Kidney glomerular epithelial cell (primary cell): ENCODE results near the gene BAIAP2L2.
"Not testable (repeated sequence)": the region's sequence is repeated elsewhere in the genome, so short reads cannot be mapped to it uniquely, and the experiment has no call there.

Experiments
- DNase-seq: peaks from one replicate; lab custom pipeline; 2025; lab: John Stamatoyannopoulos, UW

The BAIAP2L2 gene

DNA sequence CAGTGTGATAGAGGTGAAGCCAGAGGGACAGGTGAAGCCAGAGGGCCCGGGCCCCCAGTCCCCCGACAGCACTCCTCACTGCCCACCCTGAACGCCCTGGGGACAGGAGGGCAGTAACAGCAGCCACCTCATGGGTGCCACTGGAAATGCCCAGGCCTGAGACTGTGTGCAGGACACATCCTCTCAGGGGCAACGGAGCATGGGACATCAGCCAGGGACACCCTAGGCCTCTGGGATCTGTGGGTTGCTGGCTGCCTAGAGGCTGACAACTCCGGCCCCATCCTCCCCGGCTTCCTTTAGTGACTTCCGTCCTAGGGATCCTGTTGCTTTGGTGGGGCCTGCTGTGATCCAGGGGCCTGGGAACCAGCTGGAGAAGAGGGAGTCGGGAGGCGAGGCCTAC is 17.4 kb upstream of the BAIAP2L2 start:
- no peak for DNase-seq

DNA sequence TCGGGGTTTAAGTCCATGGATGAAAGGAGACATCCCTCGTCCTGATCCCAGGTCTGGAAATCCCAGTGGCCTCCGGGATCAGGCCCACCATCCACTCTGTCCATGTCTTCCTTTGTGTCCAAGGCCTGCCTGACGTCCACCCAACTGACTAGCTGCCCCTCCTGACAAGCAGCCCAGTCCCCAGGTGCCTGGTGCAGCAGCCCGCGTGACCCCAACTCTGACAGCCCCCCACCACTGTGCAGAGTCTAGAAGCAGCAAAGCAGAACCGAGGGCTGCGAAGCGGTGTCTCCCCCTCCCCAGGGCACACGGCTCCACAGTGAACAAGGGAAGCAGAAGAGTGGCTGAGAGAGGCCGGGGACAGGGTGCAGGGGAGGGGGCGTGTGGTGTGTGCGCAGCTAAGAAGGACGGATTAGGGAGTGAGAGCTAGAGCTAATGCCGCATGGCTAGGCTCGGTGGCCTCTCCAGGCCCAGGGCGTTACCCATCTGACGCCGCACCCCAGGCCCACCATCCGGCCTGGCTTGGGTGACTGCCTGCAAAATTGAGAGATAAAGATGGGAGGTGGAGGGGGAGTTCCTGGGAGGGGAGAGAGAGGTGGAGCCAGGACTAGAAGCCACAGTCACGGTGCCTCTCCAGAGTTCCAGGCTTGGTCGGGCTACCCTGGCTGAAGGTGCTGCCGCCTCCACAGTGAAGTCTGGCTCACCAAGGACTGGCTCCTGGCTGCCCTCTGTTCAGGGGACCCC is 16.6 kb upstream of the BAIAP2L2 start:
- DNase-seq, result no peak

DNA sequence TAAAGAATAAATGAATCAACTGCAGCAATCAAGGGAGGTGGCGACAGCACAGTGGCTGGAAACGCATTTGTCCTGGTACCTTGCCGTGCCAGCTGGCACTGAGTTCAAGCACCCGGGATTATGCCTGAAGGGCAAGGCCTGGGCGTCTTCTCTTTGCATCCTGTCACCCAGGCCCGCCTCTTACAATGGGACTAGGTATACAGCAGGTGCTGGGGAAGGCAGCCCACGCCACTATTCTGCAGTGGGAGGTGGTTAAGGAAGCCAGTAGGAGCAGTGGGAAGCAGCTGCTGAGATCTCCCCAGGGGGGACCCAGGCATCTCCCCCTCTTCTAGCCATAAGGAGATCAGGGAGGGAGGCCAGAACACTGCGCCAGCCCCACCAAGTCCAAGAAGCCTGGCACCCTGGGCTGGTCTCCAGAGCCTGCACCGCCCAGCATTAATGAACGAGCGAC is 15.3 kb upstream of the BAIAP2L2 start:
- no peak for DNase-seq

DNA sequence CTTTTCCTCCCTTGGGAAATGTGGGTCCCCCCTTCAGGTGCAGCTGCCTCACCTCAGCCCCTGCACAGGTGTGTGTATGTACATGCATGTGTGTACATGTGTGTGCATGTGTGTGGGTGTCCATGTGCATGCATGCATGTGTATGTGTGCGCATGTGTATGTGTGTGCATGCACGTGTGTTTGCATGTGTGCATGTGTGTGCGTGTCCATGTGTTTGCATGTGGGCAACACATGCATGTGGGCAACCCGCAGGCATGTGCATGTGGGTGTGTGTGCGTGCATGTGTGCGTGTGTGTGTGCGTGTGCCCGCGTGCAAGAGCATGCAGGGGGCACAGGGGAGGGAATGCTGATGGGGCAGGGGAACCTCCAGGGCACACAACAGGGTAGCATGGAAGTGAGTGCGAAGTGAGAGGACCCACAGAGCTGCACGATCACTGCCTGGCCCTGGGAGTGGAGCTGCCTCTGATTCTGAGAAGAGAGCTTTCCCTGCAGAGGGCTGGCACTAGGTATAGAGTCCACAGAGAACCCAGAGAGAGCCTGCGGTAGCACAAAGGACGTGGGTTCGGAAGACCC is 14.6 kb upstream of the BAIAP2L2 start:
- no peak for DNase-seq

DNA sequence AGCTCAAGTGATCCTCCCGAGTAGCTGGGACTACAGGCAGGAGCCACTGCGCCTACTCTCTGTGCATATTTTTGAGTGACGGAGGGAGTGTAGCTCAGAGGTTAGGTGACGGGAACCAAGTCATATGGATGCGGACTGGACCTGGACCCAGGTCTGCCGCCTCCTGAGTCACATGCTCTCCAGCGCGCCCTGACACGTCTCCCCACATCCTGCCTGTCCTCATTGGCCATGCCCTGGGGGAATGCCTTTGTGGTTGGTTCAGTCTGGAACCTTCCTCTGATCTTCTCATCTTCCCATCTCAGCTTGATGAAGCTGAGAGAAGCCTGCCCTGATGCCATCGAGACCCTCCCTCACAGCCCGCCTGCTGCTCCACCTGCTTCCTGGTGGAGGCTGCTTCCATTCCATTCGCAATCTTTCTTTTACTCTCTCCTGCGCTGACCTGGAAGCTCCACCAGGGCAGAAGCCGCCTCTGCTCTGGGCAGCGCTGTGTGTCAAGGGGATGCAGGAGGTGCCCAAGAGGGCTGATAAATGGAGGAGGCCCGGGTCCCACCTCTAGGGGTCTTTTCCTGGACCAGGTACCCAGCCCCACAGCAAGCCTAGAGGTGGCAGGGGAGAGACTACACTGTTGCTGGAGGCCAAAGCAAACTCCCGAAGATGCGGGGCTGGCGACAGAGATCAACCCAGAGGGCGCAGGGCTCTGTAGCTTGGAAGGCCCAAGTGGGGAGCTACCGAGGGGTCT is 13.9 kb upstream of the BAIAP2L2 start:
- DNase-seq, result no peak

DNA sequence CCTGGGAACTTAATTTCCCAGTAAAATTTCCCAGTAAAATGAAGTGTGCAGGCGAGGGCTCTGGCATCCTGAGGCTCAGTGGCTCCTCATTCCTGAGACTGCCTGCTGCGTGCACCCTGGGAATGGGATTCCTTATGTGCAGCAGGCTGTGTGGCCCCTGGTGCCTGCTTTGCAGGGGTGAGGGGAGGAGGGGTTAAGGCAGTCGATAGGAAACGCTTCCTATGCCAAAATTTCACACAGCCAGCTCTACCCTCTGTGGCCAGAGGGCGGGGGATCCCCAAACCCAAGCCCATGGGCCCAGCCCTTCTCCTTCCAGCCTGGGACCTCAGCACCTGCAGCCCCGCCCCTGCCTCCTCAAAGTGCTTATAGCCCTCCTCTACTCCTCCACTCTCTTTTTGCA is 12.1 kb upstream of the BAIAP2L2 start:
- DNase-seq, result no peak

DNA sequence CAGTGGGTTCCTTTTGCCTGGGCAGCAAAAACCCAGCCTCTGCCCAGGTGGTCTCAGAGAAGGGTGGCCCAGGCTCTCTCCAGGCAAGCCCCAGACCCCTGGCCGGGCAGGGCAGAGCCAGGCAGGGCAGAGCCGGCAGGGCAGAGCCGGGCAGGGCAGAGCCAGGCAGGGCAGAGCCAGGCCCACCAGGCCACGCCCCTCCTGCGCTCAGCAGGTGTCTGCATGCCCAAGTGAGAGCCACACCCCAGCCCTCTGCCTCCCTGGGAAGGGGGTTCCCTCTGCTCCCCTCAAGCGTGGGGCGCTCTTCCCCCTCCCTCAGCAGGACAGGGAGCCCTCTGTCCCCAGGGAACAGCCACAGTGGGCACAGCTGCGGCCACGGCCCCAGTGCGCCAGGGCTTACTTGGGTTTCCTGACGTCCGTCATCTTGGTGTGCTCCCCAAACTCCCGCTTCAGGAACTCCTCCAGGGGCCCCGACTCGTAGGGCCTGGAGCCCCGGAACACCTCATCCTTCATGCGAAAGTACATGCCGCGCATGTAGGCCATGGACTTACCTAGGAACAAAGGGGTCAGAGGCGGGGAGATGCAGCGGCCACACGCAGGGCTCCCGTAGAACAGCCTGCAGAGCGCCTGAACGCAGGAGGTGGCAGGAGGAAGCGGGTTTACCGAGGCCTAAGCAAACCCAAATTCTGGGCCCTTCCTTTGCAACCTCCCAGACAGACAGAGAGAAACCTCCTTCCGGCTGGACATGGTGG is 10.1 kb upstream of the BAIAP2L2 start:
- DNase-seq, result no peak

DNA sequence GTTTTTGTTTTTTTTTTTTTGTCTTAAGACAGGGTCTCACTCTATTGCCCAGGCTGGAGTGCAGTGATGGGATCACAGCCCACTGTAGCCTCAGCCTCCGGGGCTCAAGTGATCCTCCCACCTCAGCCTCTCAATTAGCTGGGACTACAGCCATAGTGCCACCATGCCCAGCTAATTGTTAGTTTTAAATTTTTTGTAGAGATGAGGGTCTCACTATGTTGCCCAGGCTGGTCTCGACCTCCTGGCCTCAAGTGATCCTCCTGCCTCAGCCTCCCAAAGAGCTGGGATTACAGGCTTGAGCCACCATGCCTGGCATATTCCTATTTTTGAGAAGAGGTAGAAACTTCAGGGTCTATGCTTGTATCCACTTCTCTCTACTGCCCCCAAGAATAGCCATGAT is 8.3 kb upstream of the BAIAP2L2 start:
- not testable (repeated sequence) for DNase-seq

DNA sequence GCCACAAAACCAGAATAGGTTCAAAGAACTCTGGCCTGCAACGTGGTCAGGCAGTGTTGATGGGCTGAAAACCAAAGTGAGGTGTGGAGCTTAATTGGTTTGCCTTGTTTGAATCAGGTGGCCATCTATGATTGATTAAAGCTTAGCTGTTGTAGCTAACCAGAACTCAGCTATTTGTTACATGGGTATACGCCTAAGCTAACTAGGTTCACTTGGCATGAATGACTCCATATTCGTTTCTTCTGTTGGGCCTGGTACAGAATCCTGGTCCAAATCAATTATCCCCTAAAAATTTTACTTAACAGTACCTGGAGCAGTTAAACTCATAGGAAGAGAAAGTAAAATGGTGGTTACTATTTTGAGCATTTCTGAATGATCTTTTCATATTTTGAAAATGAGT is 7.7 kb upstream of the BAIAP2L2 start:
- no peak for DNase-seq

DNA sequence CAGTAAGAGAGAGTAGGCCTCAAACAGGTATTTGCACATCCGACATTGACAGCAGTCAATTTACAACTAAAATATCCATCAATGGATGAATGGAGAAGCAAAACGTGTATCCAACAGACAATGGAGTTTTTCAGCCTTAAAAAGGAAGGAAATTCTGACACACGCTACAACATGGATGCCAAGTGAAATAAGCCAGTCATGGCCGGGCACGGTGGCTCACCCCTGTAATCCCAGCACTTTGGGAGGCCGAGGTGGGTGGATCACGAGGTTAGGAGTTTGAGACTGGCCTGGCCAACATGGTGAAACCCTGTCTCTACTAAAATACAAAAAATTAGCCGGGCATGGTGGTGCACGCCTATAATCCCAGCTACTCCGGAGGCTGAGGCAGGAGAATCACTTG is 7.1 kb upstream of the BAIAP2L2 start:
- DNase-seq, result not testable (repeated sequence)

DNA sequence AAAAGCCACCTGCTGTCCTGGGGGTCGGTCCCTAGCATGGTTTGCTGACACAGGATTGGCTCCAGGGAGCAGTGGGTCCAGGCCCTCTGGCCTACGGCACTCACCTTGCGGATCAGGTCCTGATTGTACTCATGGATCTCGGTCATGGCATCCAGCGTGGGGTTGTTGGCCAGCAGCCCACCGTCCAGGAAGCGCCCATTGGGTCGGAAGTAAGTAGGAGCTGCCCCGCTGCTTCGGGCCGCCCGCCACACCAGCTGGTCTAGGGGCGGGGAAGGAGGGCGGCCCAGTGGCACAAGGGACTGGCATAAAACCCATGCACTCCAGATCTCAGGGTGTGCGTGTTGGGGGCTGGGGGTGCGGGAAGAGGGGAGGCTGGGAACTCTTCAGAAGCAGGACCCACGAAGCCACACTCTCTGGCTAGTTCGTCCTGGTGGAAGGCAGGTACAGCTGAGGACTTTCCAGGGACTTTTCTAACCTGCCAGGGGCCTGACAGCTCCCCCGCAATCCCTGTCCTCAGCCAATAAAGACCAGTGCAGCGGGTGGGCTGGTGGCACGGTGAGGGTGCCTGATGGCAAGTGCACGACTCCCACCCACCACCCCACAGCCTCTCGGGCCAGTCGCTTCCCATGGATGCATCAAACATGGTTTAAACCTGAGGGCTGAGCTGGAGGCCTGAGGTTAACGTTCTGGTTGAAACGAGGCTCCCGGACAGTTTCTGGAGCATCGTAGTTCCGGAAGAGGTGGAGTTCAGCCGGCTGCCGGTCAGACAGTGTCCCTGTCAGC is 5.1 kb upstream of the BAIAP2L2 start:
- DNase-seq, result no peak

DNA sequence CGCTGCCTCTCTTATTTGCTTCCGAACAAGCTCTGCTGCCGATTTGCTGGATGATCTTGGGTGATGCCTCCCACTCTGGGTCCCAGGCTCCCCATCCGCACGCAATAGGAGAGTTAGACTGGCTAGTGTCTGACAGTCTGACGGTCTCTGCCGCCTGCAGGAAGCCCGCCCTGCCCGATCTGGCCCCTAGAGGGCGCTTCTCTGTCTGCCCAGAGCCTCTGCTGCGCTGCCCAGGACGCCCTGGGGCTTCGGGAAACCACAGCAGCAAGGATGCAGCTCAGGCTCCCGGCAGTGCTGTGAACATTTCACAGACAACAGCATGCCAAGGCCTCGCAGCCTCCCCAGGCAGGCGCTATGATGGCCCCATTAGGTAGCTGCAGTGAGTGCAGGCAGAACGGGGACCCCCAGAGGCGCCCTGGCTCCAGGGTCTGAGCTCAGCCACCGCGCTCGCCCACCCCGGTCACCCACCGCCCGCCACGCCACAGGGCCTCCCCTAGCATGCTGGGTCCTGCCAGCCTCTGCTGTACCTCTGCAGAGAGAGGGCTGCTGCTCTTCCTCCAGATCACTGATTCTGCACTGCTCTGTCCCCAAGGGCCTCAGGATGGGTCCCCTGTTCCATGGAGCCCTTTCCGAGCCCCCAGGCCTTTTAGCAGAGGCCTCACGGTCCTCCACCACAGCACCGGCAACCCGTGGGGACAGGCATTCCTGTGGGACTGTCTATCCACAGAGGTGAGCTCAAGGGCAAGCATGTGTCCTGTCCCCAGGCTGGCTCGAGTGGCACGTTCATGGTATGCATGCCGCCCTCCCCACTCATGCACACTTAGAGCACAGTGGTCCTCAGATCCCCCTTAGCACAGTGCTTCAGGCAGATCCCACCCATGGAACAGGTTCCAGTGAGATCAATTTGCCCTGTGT is 4.3 kb upstream of the BAIAP2L2 start:
- peak; percentile 30 for DNase-seq

DNA sequence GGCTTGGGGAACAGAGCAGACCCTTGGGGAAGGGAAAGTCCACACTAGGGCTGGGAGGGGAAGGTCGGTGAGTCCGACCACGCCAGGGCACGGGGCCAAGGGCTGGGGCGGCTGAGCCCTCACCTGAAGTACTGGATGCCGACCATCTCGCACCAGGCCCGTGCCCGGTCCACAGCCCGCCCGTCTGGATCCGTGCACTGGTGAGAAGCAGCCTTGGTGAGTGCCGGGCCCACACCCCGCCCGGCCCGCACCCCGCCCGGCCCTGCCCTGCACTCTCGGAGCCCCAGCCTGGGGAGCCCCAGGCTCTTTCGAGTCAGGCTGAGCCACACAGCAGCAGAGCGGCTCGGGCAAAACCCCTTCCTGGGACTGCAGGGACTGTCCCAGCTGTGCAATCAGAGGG is 1.9 kb upstream of the BAIAP2L2 start:
- DNase-seq, result no peak

DNA sequence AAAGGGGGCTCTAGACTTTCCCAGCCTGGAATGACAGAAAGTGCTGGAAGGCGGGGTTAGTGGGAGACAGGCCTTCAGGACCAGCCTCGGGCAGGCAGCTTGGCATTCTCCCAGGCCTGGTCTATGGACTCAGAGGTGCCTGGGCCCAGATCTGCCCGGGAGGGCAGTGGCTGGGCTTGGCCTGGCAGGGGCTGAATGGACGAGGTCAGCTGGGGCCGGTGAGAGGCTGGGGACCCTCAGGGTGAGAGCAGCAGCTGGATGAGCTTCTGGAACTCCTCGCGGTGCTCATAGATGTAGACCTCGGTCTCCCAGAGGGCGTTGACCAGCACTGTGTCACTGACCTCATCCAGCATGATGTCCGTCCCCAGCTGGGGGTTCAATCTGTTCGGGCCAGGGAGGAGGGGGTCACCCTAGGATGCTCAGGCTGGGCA is 1.5 kb upstream of the BAIAP2L2 start:
- no peak for DNase-seq

DNA sequence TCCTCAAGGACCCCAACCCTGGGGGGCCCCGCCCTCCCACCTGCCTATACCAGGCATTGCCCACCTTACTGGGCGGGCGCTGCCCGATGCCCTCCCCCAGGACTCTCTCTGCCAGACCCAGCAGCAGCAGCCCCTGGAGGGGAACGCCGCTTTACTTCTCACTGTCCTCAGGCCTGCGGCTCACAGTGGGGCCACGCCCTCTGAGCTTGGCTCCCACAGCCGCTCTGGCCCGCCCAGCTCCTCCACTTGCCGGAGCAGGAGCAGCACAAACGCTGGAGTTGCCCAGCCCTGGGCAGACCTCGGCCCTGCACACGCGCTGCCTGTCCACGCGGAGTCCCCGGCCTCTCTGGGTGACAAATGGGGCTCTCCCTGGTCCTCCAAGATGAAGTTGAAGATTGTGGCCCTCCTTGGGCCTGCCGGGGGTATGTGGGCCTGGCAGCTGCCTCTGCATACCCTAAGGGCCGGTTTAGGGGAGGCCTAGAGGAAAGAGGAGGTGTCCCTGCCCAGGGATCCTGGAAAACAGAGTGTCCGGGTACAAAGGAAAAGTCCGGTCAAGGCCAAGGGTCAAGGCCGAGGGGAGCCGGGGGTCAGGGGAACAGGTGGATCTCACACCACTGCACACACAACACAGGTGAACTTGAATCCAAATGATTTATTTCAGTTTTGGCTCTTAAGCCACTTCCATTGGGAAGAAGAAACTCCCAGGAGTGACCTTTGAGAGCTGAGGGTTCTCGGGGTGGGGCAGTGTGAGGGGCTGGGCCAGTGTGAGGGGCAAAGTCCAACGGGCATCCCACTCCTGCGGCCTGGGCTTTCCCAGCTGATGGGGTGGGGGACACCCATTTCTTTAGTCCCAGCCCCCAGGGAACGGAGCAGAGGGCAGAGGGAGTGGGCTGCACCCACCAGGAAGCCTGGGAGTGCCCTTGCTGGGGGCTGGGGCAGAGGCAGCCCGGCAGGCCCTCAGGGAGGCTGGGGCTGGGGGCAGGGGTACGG is 674 bp upstream of the BAIAP2L2 start:
- DNase-seq, result peak; percentile 56

DNA sequence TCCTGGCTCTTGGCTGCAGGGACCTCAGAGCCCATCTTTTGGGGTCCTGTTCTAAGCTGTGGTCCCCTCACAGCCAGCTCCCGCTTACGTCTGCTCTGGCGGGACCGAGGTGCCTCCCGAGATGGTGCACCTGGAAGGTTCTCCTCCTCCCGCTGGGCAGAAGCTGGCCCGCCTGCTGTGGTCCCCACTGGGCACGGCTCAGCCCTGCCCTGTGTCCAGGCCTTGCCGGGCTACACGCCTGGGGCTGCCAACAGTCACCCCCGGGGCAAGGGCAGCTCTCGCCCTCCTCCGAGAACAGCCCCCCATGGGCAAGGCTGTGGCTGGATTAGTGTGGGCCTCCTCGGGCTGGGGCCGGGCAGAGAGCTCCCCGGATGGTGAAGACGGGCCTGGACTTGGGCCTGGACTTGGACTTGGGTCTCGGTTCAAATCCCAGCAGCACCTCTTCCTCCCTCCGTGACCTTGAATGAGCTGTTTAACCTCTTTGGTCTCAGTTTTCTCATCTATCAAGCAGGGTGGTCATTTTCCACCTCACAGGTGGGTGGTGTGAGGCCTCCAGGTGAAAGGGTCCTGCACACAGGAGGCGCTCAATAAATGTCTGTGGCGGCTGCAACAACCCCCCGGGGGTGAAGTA is 998 bp downstream of the BAIAP2L2 start:
- no peak for DNase-seq

DNA sequence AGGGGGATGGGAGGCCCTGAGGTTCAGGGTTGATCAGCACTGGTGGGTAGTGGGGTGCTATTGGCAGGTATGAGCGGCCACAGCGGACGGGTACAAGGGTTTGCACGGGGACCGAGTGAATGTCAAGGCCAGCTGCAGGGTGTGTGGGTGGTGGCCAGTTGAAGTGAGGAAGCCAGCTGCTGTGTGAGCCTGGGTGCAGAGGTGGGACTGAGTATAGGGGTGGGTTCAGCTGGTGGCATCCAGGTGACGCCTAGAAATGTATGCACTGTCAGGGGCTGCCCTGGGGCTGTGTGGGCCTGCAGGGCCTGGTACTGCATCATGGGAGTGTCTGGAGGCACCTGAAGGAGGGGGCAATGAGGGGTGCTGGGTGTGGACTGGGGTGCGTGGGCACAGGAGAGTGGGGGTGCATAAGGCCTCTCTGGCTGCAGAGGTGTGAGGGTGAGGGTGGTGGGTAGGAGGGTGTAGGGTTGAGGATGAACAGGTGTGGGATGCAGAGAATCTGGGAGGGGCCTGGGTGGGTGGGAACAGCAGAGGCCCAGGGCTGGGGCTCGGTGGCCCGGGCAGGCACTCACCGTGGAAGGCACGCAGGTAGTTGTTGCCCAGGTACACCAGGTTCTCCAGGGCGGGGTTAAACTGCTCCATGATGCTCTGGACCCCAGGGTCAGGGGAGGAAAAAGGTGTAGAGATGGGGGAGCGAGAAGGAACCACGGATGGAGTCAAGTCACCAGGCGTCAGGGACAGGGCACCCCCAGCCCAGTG is 1.7 kb downstream of the BAIAP2L2 start:
- no peak for DNase-seq
